NCI-H146 treated with DMSO at 0.1 percent for 48 hours (cell line): ENCODE data around the gene KLK13.
A peak's percentile ranks its signal among the peaks of the same experiment; 100 is the strongest.

Source experiments
- DNase-seq: peaks from one replicate; lab custom pipeline; 2025; ENCODE audit not compliant: unreplicated experiment; lab: John Stamatoyannopoulos, UW

Gene KLK13

GRCh38 chr19:51065221-51065960 lies 499 bp upstream of the KLK13 start:
- no peak for DNase-seq

GRCh38 chr19:51063664-51064063 lies 1.2 kb downstream of the KLK13 start:
- DNase-seq, result no peak

- DNase-seq, result no peak
Measured at GRCh38 chr19:51060973-51061372, 3.9 kb downstream of the KLK13 start.

GRCh38 chr19:51060336-51060735 lies 4.6 kb downstream of the KLK13 start:
- no peak for DNase-seq

GRCh38 chr19:51059715-51060114 lies 5.2 kb downstream of the KLK13 start:
- DNase-seq, result no peak

- no peak for DNase-seq
Measured at GRCh38 chr19:51055866-51056265, 9.0 kb downstream of the KLK13 start.

GRCh38 chr19:51047031-51047335 lies 17.9 kb downstream of the KLK13 start:
- DNase-seq, result no peak

GRCh38 chr19:51044327-51044726 lies 20.6 kb downstream of the KLK13 start:
- no peak for DNase-seq

- no peak for DNase-seq
Measured at GRCh38 chr19:51043497-51043896, 21.4 kb downstream of the KLK13 start.

- no peak for DNase-seq
Measured at GRCh38 chr19:51040151-51040550, 24.7 kb downstream of the KLK13 start.

- no peak for DNase-seq
Measured at GRCh38 chr19:51036519-51036918, 28.4 kb downstream of the KLK13 start.

- DNase-seq, result no peak
Measured at GRCh38 chr19:51034704-51035103, 30.2 kb downstream of the KLK13 start, which contains the start of gene KLK12. KLK12 (minus strand) TSS chr19:51035002; CDS start chr19:51034621, 381 bp downstream.

GRCh38 chr19:51031880-51032225 lies 33.0 kb downstream of the KLK13 start:
- DNase-seq, result no peak

- DNase-seq, result no peak
Measured at GRCh38 chr19:51031220-51031879, 33.5 kb downstream of the KLK13 start.

GRCh38 chr19:51030631-51031030 lies 34.3 kb downstream of the KLK13 start:
- no peak for DNase-seq

GRCh38 chr19:51029718-51030117 lies 35.2 kb downstream of the KLK13 start:
- DNase-seq, result no peak

GRCh38 chr19:51027873-51028272 lies 37.0 kb downstream of the KLK13 start:
- DNase-seq, result no peak

- DNase-seq, result no peak
Measured at GRCh38 chr19:51027126-51027806, 37.6 kb downstream of the KLK13 start.

- no peak for DNase-seq
Measured at GRCh38 chr19:51026554-51026831, 38.4 kb downstream of the KLK13 start, which contains the start of gene KLK11. KLK11 (minus strand) TSS chr19:51026616; CDS start chr19:51025631, 985 bp downstream.

GRCh38 chr19:51025809-51026553 lies 38.9 kb downstream of the KLK13 start:
- no peak for DNase-seq

GRCh38 chr19:51025401-51025800 lies 39.5 kb downstream of the KLK13 start:
- DNase-seq, result no peak

- DNase-seq, result peak; percentile 13
Measured at GRCh38 chr19:51024924-51025323, 40.0 kb downstream of the KLK13 start.
